ENCODE measurements around the gene PNMT.

The PNMT gene

GRCh38 chr17:39633570-39634183, 34.6 kb upstream of the PNMT start:
- no peak for DNase-seq (ENCODE audit: low read depth)

- no peak for DNase-seq (ENCODE audit: low read depth)
Observed at GRCh38 chr17:39634384-39634871, 33.8 kb upstream of the PNMT start.

- no peak for DNase-seq (ENCODE audit: low read depth)
Observed at GRCh38 chr17:39635614-39636176, 32.6 kb upstream of the PNMT start.

GRCh38 chr17:39636587-39636926, 31.7 kb upstream of the PNMT start:
- DNase-seq (ENCODE audit: low read depth) = no peak

- no peak for DNase-seq (ENCODE audit: low read depth)
Observed at GRCh38 chr17:39636927-39637736, 31.1 kb upstream of the PNMT start, which contains the start of gene STARD3. Gene STARD3 (plus strand): TSS chr17:39637144. CDS start chr17:39653532, 16,388 bp downstream.

- no peak for DNase-seq (ENCODE audit: low read depth)
Observed at GRCh38 chr17:39638317-39638716, 29.9 kb upstream of the PNMT start.

- DNase-seq (ENCODE audit: low read depth) = no peak
Observed at GRCh38 chr17:39639043-39639442, 29.2 kb upstream of the PNMT start.

GRCh38 chr17:39639566-39640458, 28.4 kb upstream of the PNMT start:
- DNase-seq (ENCODE audit: low read depth) = no peak

- DNase-seq (ENCODE audit: low read depth) = no peak
Observed at GRCh38 chr17:39640591-39641031, 27.6 kb upstream of the PNMT start.

GRCh38 chr17:39641097-39641496, 27.2 kb upstream of the PNMT start:
- DNase-seq (ENCODE audit: low read depth) = no peak

GRCh38 chr17:39641883-39642282, 26.4 kb upstream of the PNMT start:
- no peak for DNase-seq (ENCODE audit: low read depth)

- no peak for DNase-seq (ENCODE audit: low read depth)
Observed at GRCh38 chr17:39642291-39643074, 25.8 kb upstream of the PNMT start.

GRCh38 chr17:39643271-39643670, 25.0 kb upstream of the PNMT start:
- DNase-seq (ENCODE audit: low read depth) = no peak

GRCh38 chr17:39647256-39647655, 21.0 kb upstream of the PNMT start:
- no peak for DNase-seq (ENCODE audit: low read depth)

- no peak for DNase-seq (ENCODE audit: low read depth)
Observed at GRCh38 chr17:39648616-39649366, 19.5 kb upstream of the PNMT start.

GRCh38 chr17:39650121-39650579, 18.1 kb upstream of the PNMT start:
- DNase-seq (ENCODE audit: low read depth) = no peak

- no peak for DNase-seq (ENCODE audit: low read depth)
Observed at GRCh38 chr17:39651923-39652586, 16.2 kb upstream of the PNMT start.

GRCh38 chr17:39652587-39653315, 15.5 kb upstream of the PNMT start:
- no peak for DNase-seq (ENCODE audit: low read depth)

GRCh38 chr17:39653316-39653661, 15.0 kb upstream of the PNMT start:
- DNase-seq (ENCODE audit: low read depth) = no peak

All from HS-27A (cell line).